NCI-H146 (cell line): ENCODE data around the gene KLRK1.
"Not testable (repeated sequence)": the region's sequence is repeated elsewhere in the genome, so short reads cannot be mapped to it uniquely, and the experiment has no call there.

Experiments
- DNase-seq: peaks from one replicate; lab custom pipeline; 2025; lab: John Stamatoyannopoulos, UW

The KLRK1 gene

GRCh38 chr12:10362828-10363657 lies 26.8 kb downstream of the KLRK1 start:
- peak; percentile 34 for DNase-seq

- DNase-seq = peak; percentile 39
Observed at GRCh38 chr12:10362325-10362724, 27.5 kb downstream of the KLRK1 start.

- peak; percentile 82 for DNase-seq
Observed at GRCh38 chr12:10361622-10362021, 28.2 kb downstream of the KLRK1 start.

- DNase-seq = peak; percentile 75
Observed at GRCh38 chr12:10361084-10361483, 28.8 kb downstream of the KLRK1 start.

- DNase-seq = no peak
Observed at GRCh38 chr12:10358969-10359368, 30.9 kb downstream of the KLRK1 start.

- DNase-seq = no peak
Observed at GRCh38 chr12:10358131-10358530, 31.7 kb downstream of the KLRK1 start.

- DNase-seq = peak; percentile 66
Observed at GRCh38 chr12:10354502-10354901, 35.3 kb downstream of the KLRK1 start.

GRCh38 chr12:10354071-10354470 lies 35.8 kb downstream of the KLRK1 start:
- DNase-seq = peak; percentile 84

- not testable (repeated sequence) for DNase-seq
Observed at GRCh38 chr12:10351457-10351856, 38.4 kb downstream of the KLRK1 start.

- DNase-seq = no peak
Observed at GRCh38 chr12:10341892-10342509, 47.8 kb downstream of the KLRK1 start.

- DNase-seq = not testable (repeated sequence)
Observed at GRCh38 chr12:10340946-10341345, 48.9 kb downstream of the KLRK1 start.

- no peak for DNase-seq
Observed at GRCh38 chr12:10339053-10339840, 50.6 kb downstream of the KLRK1 start.

GRCh38 chr12:10338470-10338869 lies 51.4 kb downstream of the KLRK1 start:
- DNase-seq = not testable (repeated sequence)

GRCh38 chr12:10336196-10336595 lies 53.6 kb downstream of the KLRK1 start:
- DNase-seq = not testable (repeated sequence)

GRCh38 chr12:10331642-10332239 lies 58.1 kb downstream of the KLRK1 start:
- peak; percentile 79 for DNase-seq

GRCh38 chr12:10328691-10329090 lies 61.1 kb downstream of the KLRK1 start:
- DNase-seq = not testable (repeated sequence)
